ENCODE results near the gene C9.
"Not testable (repeated sequence)": the region's sequence is repeated elsewhere in the genome, so short reads cannot be mapped to it uniquely, and the experiment has no call there.

The C9 gene

GRCh38 chr5:39257554-39257953 is 106.7 kb downstream of the C9 start:
- no peak for DNase-seq (ENCODE audit: low spot score)

- DNase-seq (ENCODE audit: low spot score): peak; percentile 75
Measured at GRCh38 chr5:39256477-39257235, 107.6 kb downstream of the C9 start.

GRCh38 chr5:39255406-39255805 is 108.9 kb downstream of the C9 start:
- DNase-seq (ENCODE audit: low spot score): no peak

- no peak for DNase-seq (ENCODE audit: low spot score)
Measured at GRCh38 chr5:39254671-39255070, 109.6 kb downstream of the C9 start.

- peak; percentile 42 for DNase-seq (ENCODE audit: low spot score)
Measured at GRCh38 chr5:39253196-39253595, 111.1 kb downstream of the C9 start.

- no peak for DNase-seq (ENCODE audit: low spot score)
Measured at GRCh38 chr5:39249564-39250274, 114.6 kb downstream of the C9 start.

- no peak for DNase-seq (ENCODE audit: low spot score)
Measured at GRCh38 chr5:39249069-39249468, 115.2 kb downstream of the C9 start.

- DNase-seq (ENCODE audit: low spot score): no peak
Measured at GRCh38 chr5:39240750-39241149, 123.5 kb downstream of the C9 start.

GRCh38 chr5:39238366-39239105 is 125.8 kb downstream of the C9 start:
- no peak for DNase-seq (ENCODE audit: low spot score)

GRCh38 chr5:39236718-39237117 is 127.6 kb downstream of the C9 start:
- DNase-seq (ENCODE audit: low spot score): no peak

GRCh38 chr5:39235648-39236047 is 128.6 kb downstream of the C9 start:
- no peak for DNase-seq (ENCODE audit: low spot score)

- DNase-seq (ENCODE audit: low spot score): not testable (repeated sequence)
Measured at GRCh38 chr5:39234494-39234893, 129.8 kb downstream of the C9 start.

Measured in AG08395 (cell line).